ENCODE results near the gene PPP3CA. TPM values are rescaled to one million over a fixed set of nuclear protein-coding genes. Genes with fewer than 3 reads are reported as not detected.

The PPP3CA gene
- total RNA-seq, 4 donors from 2014 or later = 38.5 to 46.7 (median 40.6) TPM

DNA sequence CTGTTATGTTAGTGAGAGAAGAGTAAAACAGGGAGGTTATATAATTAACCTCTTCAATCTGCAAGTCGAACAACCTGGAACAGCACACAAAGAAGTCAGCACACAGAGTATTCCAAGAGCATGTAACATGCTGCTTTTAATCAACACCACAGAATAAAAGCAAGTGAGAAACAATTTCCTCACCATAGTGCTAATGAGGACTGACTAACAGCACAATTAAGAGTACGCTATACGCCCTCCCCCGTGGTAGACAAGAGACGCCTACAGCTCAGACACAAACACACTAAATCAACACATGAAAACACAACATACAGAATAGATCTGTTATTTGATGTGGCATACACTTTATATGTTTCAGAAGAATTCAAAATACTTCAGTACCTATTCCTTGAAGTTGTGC is 103.0 kb downstream of the PPP3CA start:
- WGBS, 2 donors = 85 to 91% methylated on average over 5 of the region's 5 CpGs
- H3K4me3 ChIP-seq (ENCODE audit: low read depth, poor library complexity, severe bottlenecking) = no peak overlapping the region
- intact Hi-C loops (cut with DNase I; ENCODE audit: low total_unique reads) = no loop called here
- DNase-seq (ENCODE audit: low spot score in 2 of 2) = no peak
- TF ChIP-seq, protein P1, sequence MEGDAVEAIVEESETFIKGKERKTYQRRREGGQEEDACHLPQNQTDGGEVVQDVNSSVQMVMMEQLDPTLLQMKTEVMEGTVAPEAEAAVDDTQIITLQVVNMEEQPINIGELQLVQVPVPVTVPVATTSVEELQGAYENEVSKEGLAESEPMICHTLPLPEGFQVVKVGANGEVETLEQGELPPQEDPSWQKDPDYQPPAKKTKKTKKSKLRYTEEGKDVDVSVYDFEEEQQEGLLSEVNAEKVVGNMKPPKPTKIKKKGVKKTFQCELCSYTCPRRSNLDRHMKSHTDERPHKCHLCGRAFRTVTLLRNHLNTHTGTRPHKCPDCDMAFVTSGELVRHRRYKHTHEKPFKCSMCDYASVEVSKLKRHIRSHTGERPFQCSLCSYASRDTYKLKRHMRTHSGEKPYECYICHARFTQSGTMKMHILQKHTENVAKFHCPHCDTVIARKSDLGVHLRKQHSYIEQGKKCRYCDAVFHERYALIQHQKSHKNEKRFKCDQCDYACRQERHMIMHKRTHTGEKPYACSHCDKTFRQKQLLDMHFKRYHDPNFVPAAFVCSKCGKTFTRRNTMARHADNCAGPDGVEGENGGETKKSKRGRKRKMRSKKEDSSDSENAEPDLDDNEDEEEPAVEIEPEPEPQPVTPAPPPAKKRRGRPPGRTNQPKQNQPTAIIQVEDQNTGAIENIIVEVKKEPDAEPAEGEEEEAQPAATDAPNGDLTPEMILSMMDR (IDR thresholded peaks at IDR 0.05) = no peak
- TF ChIP-seq POLR2A (IDR thresholded peaks at IDR 0.05) = no peak

DNA sequence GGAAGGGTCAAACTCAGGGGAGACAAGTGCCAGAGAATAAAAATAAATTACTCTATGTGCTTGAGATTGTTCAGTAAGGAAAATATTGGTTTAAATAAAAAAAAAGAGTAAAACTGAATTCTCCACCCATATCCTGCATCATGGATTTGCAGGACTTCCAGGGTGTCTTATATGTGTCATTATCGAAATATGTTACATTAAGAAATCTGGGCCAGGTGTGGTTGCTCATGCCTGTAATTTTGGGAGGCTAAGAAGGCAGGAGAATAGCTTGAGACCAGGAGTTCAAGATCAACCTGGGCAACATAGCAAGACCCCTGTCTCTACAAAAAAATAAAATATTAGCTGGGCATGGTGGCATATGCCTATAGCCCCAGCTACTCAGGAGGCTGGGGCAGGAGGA is 104.9 kb downstream of the PPP3CA start:
- intact Hi-C loops (cut with DNase I; ENCODE audit: low total_unique reads) = no loop called here
- no peak for DNase-seq (ENCODE audit: low spot score in 2 of 2)
- WGBS, 2 donors = 95 to 96% methylated on average over 1 of the region's 1 CpG
- TF ChIP-seq POLR2A (IDR thresholded peaks at IDR 0.05) = no peak
- TF ChIP-seq, protein P1 (IDR thresholded peaks at IDR 0.05) = no peak
- no peak overlapping the region for H3K4me3 ChIP-seq (ENCODE audit: low read depth, poor library complexity, severe bottlenecking)

DNA sequence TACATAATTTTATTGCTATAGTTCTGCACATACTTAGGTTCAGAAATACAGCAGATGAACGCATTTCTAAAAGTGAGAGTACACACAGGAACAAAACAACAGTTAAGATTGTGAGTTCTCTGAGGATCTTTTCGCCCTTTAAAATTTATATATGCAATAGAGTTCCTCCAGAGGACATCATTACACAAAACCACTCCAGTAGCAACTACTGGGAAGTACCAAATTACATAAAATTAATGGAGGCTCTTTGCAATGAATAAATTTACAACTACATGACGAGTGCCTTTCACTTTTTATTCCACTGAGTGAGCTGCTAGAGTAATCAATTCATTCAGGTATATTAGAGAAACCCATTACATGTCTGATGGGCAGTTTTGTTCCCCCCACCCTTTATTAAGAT is 107.2 kb downstream of the PPP3CA start:
- WGBS, 2 donors = 95% methylated on average over 3 of the region's 3 CpGs
- H3K4me3 ChIP-seq (ENCODE audit: low read depth, poor library complexity, severe bottlenecking) = no peak overlapping the region
- DNase-seq (ENCODE audit: low spot score in 2 of 2) = no peak
- TF ChIP-seq, protein P1 (IDR thresholded peaks at IDR 0.05) = no peak
- TF ChIP-seq POLR2A (IDR thresholded peaks at IDR 0.05) = no peak
- intact Hi-C loops (cut with DNase I; ENCODE audit: low total_unique reads) = no loop called here

DNA sequence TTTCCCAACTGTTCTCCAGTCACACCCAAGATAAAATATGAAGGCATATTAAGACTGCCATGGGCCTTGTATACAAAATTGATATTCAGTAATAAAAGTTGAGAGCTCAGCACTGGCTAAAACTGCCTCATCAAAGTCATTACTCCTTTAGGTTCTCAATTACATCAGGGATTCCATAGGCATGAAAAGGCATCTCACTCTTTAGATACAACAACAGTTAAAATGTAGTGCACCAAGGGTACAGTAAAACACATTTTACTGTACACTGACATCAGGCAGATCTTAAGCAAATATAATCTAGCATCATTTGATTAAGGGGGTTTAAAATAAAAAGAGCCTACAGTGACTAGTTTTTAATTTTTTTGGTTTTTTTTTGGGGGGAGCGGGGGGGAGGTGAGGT is 107.7 kb downstream of the PPP3CA start:
- 68 to 76% methylated on average over 1 of the region's 1 CpG for WGBS, 2 donors
- intact Hi-C loops (cut with DNase I; ENCODE audit: low total_unique reads) = no loop called here
- no peak for TF ChIP-seq POLR2A (IDR thresholded peaks at IDR 0.05)
- TF ChIP-seq, protein P1 (IDR thresholded peaks at IDR 0.05) = no peak
- no peak overlapping the region for H3K4me3 ChIP-seq (ENCODE audit: low read depth, poor library complexity, severe bottlenecking)
- no peak for DNase-seq (ENCODE audit: low spot score in 2 of 2)

DNA sequence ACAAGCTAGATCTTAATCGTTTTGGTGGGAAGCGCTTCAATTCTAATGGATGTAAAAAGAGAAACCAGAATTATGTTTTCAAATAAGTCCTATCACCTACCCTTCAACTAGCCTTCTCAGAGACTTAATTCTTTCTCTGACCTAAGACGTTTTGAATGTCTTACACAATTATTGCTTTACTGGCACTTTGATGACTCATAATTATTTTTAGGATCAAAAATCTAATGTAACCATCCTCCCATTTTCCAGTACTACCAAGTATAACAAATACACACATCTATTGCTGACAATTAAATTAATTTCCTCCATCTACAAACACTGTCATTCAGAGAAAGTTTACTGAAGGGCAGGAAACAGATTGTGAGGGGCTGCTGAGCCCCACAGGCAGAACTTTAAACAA is 108.6 kb downstream of the PPP3CA start:
- intact Hi-C loops (cut with DNase I; ENCODE audit: low total_unique reads) = no loop called here

DNA sequence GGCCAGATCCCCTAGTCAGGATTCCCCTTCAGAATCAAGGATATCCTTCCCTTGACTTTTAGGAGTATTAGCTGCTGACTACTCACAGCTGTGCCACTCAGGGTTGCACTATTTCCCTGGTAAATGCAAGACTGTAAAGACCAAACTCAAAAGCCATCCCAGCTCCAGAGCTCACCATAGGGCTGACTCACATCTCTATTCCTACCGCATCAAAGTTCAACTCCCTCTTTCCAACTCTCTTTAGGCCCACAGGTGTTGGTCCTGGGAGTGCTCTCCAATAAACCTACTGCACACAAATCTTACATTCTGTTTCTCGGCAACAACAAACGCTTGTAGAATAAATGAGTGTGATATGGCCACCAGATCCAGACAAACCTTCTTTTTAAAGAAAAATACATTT is 109.6 kb downstream of the PPP3CA start:
- intact Hi-C loops (cut with DNase I; ENCODE audit: low total_unique reads) = no loop called here
- WGBS, 2 donors = 97% methylated on average over 3 of the region's 3 CpGs

More for the DNA sequence above, 108.6 kb downstream of the PPP3CA start:
- no peak overlapping the region for H3K4me3 ChIP-seq (ENCODE audit: low read depth, poor library complexity, severe bottlenecking)
- WGBS, 2 donors = 52 to 53% methylated on average over 3 of the region's 3 CpGs
- TF ChIP-seq POLR2A (IDR thresholded peaks at IDR 0.05) = no peak
- no peak for DNase-seq (ENCODE audit: low spot score in 2 of 2)

More for the DNA sequence above, 109.6 kb downstream of the PPP3CA start:
- DNase-seq (ENCODE audit: low spot score in 2 of 2) = no peak
- no peak overlapping the region for H3K4me3 ChIP-seq (ENCODE audit: low read depth, poor library complexity, severe bottlenecking)
- no peak for TF ChIP-seq POLR2A (IDR thresholded peaks at IDR 0.05)
- TF ChIP-seq, protein P1 (IDR thresholded peaks at IDR 0.05) = no peak

Measured in lower leg skin (tissue), 4 donors.